PC-9 (cell line): ENCODE data around the gene ERVW-1.

Experiments used
- CTCF ChIP-seq: fragments of 200-600 bp; sonication (generic); conservative IDR thresholded peaks from 2 replicates; pipeline ENCODE4 v1.6.1; 2017; ENCODE audit warnings: mixed run types, antibody characterized with exemption, mild to moderate bottlenecking, moderate library complexity
- EZH2 ChIP-seq: fragments of 200-600 bp; sonication (generic); IDR thresholded peaks from 2 replicates; pipeline ENCODE4 v1.8.0; 2017; ENCODE audit warnings: antibody characterized with exemption, low read depth

DNA sequence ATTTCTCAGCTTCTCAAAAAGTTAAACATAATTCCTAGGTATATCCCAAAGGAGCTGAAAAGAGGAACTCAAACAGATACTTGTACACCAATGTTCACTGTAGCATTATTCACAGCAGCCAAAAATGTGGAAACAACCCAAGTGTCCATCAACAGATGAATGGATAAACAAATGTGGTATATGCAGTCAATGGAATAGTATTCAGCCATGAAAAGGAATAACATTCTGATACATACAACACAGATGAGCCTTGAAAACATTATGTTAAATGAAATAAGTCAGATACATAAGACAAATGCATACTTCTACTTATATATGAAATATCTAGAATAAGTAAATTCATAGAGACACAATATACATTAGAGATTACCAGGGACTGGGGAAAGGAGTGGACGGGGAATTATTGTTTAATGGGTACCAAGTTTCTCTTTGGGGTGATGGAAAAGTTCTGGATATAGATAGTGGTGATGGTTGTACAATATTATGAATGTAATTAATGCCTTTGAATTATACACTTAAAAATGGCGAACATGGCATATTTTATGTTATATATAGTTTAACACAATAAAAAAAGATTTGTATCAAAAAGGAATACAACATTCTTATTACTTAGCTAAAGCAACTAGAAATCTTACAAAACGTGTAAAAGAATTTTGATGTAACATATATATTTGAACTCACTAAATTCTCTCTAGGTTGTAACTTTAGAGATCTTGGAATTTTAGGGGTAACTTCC, 35.6 kb upstream of the ERVW-1 start:
- no peak for TF ChIP-seq CTCF
- TF ChIP-seq EZH2, result no peak
